GM21447 (cell line): Measurements from ENCODE around the gene ABTB2.

Source experiments
- ATAC-seq: cut with Tn5 transposase; IDR thresholded peaks from one replicate; pipeline ENCODE4 v1.9.1; 2021; ENCODE audit not compliant: unreplicated experiment

The ABTB2 gene

GRCh38 chr11:34317666-34318065, 40.1 kb downstream of the ABTB2 start:
- ATAC-seq: no peak

GRCh38 chr11:34317036-34317360, 40.8 kb downstream of the ABTB2 start:
- no peak for ATAC-seq

GRCh38 chr11:34316347-34317035, 41.3 kb downstream of the ABTB2 start:
- ATAC-seq: no peak

GRCh38 chr11:34315394-34315793, 42.4 kb downstream of the ABTB2 start:
- ATAC-seq: no peak

- ATAC-seq: no peak
These were observed 42.9 kb downstream of the ABTB2 start for GRCh38 chr11:34314936-34315335.

GRCh38 chr11:34314176-34314575, 43.6 kb downstream of the ABTB2 start:
- no peak for ATAC-seq

- peak; percentile 92 for ATAC-seq
These were observed 44.7 kb downstream of the ABTB2 start for GRCh38 chr11:34313099-34313517.

- ATAC-seq: no peak
These were observed 46.7 kb downstream of the ABTB2 start for GRCh38 chr11:34311126-34311525.

- ATAC-seq: no peak
These were observed 47.8 kb downstream of the ABTB2 start for GRCh38 chr11:34309965-34310364.

GRCh38 chr11:34308913-34309585, 48.8 kb downstream of the ABTB2 start:
- no peak for ATAC-seq

GRCh38 chr11:34308049-34308912, 49.5 kb downstream of the ABTB2 start:
- ATAC-seq: no peak

- ATAC-seq: no peak
These were observed 52.0 kb downstream of the ABTB2 start for GRCh38 chr11:34305780-34306179.

- ATAC-seq: no peak
These were observed 52.6 kb downstream of the ABTB2 start for GRCh38 chr11:34305193-34305592.

- no peak for ATAC-seq
These were observed 54.7 kb downstream of the ABTB2 start for GRCh38 chr11:34303028-34303570.

- ATAC-seq: peak; percentile 73
These were observed 55.5 kb downstream of the ABTB2 start for GRCh38 chr11:34302046-34302921.

- no peak for ATAC-seq
These were observed 56.9 kb downstream of the ABTB2 start for GRCh38 chr11:34300926-34301295.

- ATAC-seq: no peak
These were observed 57.5 kb downstream of the ABTB2 start for GRCh38 chr11:34300026-34300925.

- ATAC-seq: no peak
These were observed 58.4 kb downstream of the ABTB2 start for GRCh38 chr11:34299284-34299972.

- no peak for ATAC-seq
These were observed 58.9 kb downstream of the ABTB2 start for GRCh38 chr11:34298871-34299270.
